GM12878 (cell line): ENCODE data around the gene PSRC1. TPM values are rescaled to one million over a fixed set of nuclear protein-coding genes. Genes with fewer than 3 reads are reported as not detected.

Experiments used
- ATAC-seq: fragments of 200-7000 bp; cut with Tn5 transposase; 3 replicates; pipeline ENCODE4 v1.9.1; 2020; ENCODE audit warnings: mild to moderate bottlenecking, moderate library complexity
- BruUV-seq: library from RNA; stranded (reverse); fragments of 400-500 nt; replicated peaks from 2 replicates; lab custom pipeline; 2021; lab: Mats Ljungman, UMichigan
- CTCF ChIA-PET: fragments of 300-600 bp; sonication (Branson Sonifier 250); formaldehyde crosslinking; extraction: SDS; loops from one replicate; lab custom pipeline; 2021; ENCODE audit warnings: inconsistent platforms; lab: Yijun Ruan, JAX
- POLR2A ChIA-PET: fragments of 350-600 bp; formaldehyde crosslinking; extraction: SDS; loops from one replicate; lab custom pipeline; 2021; ENCODE audit warnings: inconsistent platforms; lab: Charles Lee
- RAD21 ChIA-PET: fragments of 300-600 bp; sonication (Branson Sonifier 250); formaldehyde crosslinking; loops from one replicate; lab custom pipeline; 2023; ENCODE audit warnings: antibody characterized with exemption; ENCODE audit not compliant: unreplicated experiment; lab: Charles Lee
- SMC1A ChIA-PET: fragments of 300-600 bp; sonication (Branson Sonifier 250); formaldehyde crosslinking; loops from one replicate; lab custom pipeline; 2023; ENCODE audit not compliant: unreplicated experiment, uncharacterized antibody; lab: Charles Lee
- DNase-seq: peaks from one replicate; pipeline ENCODE4 v3.0.0-alpha.2; 2011; ENCODE audit warnings: low read depth, low spot score
- FAIRE-seq: peaks from 3 replicates; lab custom pipeline; 2011; peaks lifted over from hg19 to GRCh38; lab: Jason Lieb, UNC
- H2AFZ ChIP-seq: 2 replicates; pipeline ENCODE4 v1.6.0; 2011; ENCODE audit warnings: low read depth, low read length, control low read depth; ENCODE audit not compliant: control insufficient read depth
- H3K27ac ChIP-seq: 2 replicates; pipeline ENCODE4 v1.5.1; 2011; ENCODE audit warnings: control low read depth; ENCODE audit not compliant: control insufficient read depth, insufficient read depth
- H3K27me3 ChIP-seq, 2 experiments: replicated peaks in 1 of 2; 2 replicates each; pipeline versions ENCODE4 v1.6.0 to v1.6.1; 2011; ENCODE audit warnings: low read length in 1 of 2; ENCODE audit not compliant: control insufficient read depth in 2 of 2, insufficient read depth in 2 of 2
- H3K36me3 ChIP-seq, 2 experiments: 2 replicates each; pipeline ENCODE4 v1.5.1; 2011; ENCODE audit warnings: low read length in 1 of 2; ENCODE audit not compliant: control insufficient read depth in 2 of 2, insufficient read depth in 2 of 2
- H3K4me1 ChIP-seq: 2 replicates; pipeline ENCODE4 v1.6.1; 2011; ENCODE audit warnings: mild to moderate bottlenecking, low read length, moderate library complexity, mixed read lengths; ENCODE audit not compliant: control insufficient read depth, insufficient read depth
- H3K4me2 ChIP-seq: 2 replicates; pipeline ENCODE4 v1.6.0; 2011; ENCODE audit warnings: control low read depth; ENCODE audit not compliant: control insufficient read depth, insufficient read depth
- H3K4me3 ChIP-seq: fragments of 200-600 bp; sonication (generic); 2 replicates; pipeline ENCODE4 v1.5.1; 2016
- H3K79me2 ChIP-seq: 2 replicates; pipeline ENCODE4 v1.6.0; 2011; ENCODE audit warnings: low read length; ENCODE audit not compliant: control insufficient read depth, insufficient read depth
- H3K9ac ChIP-seq: 2 replicates; pipeline ENCODE4 v1.8.0; 2011; ENCODE audit warnings: low read length, control low read depth, mixed read lengths; ENCODE audit not compliant: control insufficient read depth, insufficient read depth
- H3K9me3 ChIP-seq: replicated peaks from 3 replicates; pipeline ENCODE4 v1.5.1; 2011; ENCODE audit warnings: mild to moderate bottlenecking, low read length; ENCODE audit not compliant: control insufficient read depth, insufficient read depth
- H4K20me1 ChIP-seq: 2 replicates; pipeline ENCODE4 v1.6.0; 2011; ENCODE audit not compliant: control insufficient read depth, insufficient read depth
- WGBS: methylation state at CpG from one replicate; pipeline ENCODE4 v1.1.6; 2016; ENCODE audit warnings: low lambda C conversion rate; ENCODE audit not compliant: insufficient replicate concordance, insufficient coverage; ENCODE audit errors: missing lambda C conversion rate; 5-methylcytosine and 5-hydroxymethylcytosine counted together
- in situ Hi-C: fragments of 300-500 bp; cut with MboI; formaldehyde crosslinking; loops from 9 replicates; pipeline ENCODE4 v1.14.3; 2018; ENCODE audit warnings: mixed read lengths
- intact Hi-C: fragments of 100-400 bp; cut with micrococcal nuclease; formaldehyde crosslinking; loops from one replicate; pipeline ENCODE4 v1.14.2; 2022; ENCODE audit not compliant: unreplicated experiment
- polyA plus RNA-seq, 11 experiments: library from polyadenylated mRNA; depleted of rRNA in 4 of 11; unstranded in 6 of 11; stranded (reverse) in 5 of 11; fragments of >200 nt; fragmentation: Nextera tagmentation in 4 of 11; fragmentation: Illumina TruSeq in 1 of 11; extraction: Ambion mirVana in 4 of 11; extraction: Trizol in 1 of 11; gene quantifications; 1 replicate in 1 of 11; 2 replicates in 10 of 11; pipeline versions ENCODE4 v1.2.1 to v1.2.3, GENCODE V29; 2011 to 2016; ENCODE audit warnings: inconsistent platforms in 2 of 11, missing spikeins in 2 of 11, low read depth in 1 of 11
- total RNA-seq, 4 experiments: library from RNA; depleted of rRNA in 3 of 4; stranded (reverse); fragments of >200 nt in 3 of 4; fragmentation: Illumina TruSeq in 1 of 4; extraction: Trizol in 1 of 4; gene quantifications; 2 replicates each; pipeline versions ENCODE4 v1.2.1 to v1.2.3, GENCODE V29; 2013 to 2021
- TF ChIP-seq, protein P1 (sequence below): fragments of 450-650 bp; formaldehyde crosslinking; IDR thresholded peaks from 2 replicates; pipeline ENCODE4 v1.5.0; 2022; ENCODE audit warnings: mild to moderate bottlenecking, missing genetic modification characterization
- TF ChIP-seq, protein P2 (sequence below): fragments of 450-650 bp; IDR thresholded peaks from 2 replicates; pipeline ENCODE4 v1.6.1; 2017; ENCODE audit warnings: low read depth, mild to moderate bottlenecking, moderate library complexity

The PSRC1 gene
- total and polyA plus RNA-seq, 10 of the 15 experiments (the other 5 are each of a cell fraction or from before 2014, with no cell fraction given): 1.2 to 11.8 (median 4.9) TPM

DNA sequence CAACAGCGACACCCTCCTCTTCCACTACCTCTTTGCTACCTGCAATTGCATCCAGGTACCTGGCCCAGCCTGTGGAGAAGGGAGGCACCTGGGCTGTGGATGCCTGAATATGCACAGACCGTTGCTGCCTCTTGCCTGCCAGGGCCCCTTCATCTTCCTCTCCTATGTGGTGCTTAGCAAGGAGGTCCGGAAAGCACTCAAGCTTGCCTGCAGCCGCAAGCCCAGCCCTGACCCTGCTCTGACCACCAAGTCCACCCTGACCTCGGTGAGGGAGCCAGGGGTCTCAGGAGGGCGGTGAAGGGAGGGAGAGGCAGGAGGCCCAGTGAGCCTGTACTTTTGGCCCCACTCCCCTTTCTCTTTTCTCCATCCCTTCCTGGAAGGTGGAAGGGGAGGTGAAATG lies 11.5 kb downstream of the PSRC1 start (continued):
- TF ChIP-seq, protein P1, sequence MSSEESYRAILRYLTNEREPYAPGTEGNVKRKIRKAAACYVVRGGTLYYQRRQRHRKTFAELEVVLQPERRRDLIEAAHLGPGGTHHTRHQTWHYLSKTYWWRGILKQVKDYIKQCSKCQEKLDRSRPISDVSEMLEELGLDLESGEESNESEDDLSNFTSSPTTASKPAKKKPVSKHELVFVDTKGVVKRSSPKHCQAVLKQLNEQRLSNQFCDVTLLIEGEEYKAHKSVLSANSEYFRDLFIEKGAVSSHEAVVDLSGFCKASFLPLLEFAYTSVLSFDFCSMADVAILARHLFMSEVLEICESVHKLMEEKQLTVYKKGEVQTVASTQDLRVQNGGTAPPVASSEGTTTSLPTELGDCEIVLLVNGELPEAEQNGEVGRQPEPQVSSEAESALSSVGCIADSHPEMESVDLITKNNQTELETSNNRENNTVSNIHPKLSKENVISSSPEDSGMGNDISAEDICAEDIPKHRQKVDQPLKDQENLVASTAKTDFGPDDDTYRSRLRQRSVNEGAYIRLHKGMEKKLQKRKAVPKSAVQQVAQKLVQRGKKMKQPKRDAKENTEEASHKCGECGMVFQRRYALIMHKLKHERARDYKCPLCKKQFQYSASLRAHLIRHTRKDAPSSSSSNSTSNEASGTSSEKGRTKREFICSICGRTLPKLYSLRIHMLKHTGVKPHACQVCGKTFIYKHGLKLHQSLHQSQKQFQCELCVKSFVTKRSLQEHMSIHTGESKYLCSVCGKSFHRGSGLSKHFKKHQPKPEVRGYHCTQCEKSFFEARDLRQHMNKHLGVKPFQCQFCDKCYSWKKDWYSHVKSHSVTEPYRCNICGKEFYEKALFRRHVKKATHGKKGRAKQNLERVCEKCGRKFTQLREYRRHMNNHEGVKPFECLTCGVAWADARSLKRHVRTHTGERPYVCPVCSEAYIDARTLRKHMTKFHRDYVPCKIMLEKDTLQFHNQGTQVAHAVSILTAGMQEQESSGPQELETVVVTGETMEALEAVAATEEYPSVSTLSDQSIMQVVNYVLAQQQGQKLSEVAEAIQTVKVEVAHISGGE: no peak

DNA sequence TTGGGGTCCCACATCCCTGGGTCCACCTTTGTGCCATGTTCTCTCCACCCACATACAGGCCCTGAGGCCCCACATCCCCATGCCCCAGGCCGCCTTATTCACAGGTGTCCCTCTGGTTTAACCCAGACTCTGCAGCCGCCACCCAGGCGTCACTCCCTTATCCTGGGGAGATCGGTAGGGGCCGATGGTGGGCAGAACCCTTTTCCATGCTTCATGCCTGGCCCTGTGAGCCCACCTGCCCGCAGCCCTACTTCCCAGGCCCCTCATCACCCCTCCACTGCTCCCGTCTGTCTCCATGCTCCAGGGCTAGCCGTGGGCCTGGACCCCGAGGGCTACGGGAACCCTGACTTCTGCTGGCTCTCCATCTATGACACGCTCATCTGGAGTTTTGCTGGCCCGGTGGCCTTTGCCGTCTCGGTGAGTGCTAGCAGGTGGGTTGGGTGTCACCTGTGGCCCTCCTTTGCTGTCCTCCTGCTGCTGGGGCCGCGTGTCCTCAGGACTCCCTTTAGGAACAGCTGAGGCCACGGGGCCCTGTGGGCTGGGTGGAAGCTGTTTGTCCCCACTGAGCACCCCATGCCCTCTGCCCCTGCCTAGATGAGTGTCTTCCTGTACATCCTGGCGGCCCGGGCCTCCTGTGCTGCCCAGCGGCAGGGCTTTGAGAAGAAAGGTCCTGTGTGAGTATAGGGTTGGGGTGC lies 12.2 kb downstream of the PSRC1 start:
- H3K79me2 ChIP-seq: no peaks in the 10 kb centered on the region
- POLR2A ChIA-PET: no interaction called here
- WGBS: 50% methylated on average over 20 of the region's 20 CpGs
- SMC1A ChIA-PET: no interaction called here
- in situ Hi-C loops (no loop called here), intact Hi-C loops (no loop called here)
- no peaks in the 10 kb centered on the region for H3K4me1 ChIP-seq
- RAD21 ChIA-PET: no interaction called here
- peaks cover 0 to 1% of the 10 kb centered on the region in 2 experiments; a peak in 1 of 4 replicates for H3K27me3 ChIP-seq
- H2AFZ ChIP-seq: no peak overlapping the region
- no peak overlapping the region for H3K4me2 ChIP-seq
- DNase-seq: no peak
- no peak for FAIRE-seq
- no peak for ATAC-seq
- BruUV-seq: no TSS peak
- CTCF ChIA-PET: interaction anchor here (0.6 kb wide), 1 partner anchor 79 kb away, joined by 3 read pairs; no protein-coding TSS in a partner anchor
- no peak overlapping the region for H3K4me3 ChIP-seq
- no peaks in the 10 kb centered on the region for H4K20me1 ChIP-seq
- no peak overlapping the region for H3K27ac ChIP-seq
- no peaks in the 10 kb centered on the region for H3K36me3 ChIP-seq
- TF ChIP-seq, protein P2, sequence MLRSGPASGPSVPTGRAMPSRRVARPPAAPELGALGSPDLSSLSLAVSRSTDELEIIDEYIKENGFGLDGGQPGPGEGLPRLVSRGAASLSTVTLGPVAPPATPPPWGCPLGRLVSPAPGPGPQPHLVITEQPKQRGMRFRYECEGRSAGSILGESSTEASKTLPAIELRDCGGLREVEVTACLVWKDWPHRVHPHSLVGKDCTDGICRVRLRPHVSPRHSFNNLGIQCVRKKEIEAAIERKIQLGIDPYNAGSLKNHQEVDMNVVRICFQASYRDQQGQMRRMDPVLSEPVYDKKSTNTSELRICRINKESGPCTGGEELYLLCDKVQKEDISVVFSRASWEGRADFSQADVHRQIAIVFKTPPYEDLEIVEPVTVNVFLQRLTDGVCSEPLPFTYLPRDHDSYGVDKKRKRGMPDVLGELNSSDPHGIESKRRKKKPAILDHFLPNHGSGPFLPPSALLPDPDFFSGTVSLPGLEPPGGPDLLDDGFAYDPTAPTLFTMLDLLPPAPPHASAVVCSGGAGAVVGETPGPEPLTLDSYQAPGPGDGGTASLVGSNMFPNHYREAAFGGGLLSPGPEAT: no peak
- TF ChIP-seq, all 136 proteins: peak for 0
- Histone ChIP-seq H3K9me3 (no peaks in the 10 kb centered on the region), H3K9ac (no peak overlapping the region)
